ENCODE data around the gene CFAP251.
A peak's percentile ranks its signal among the peaks of the same experiment; 100 is the strongest.
"Not testable (repeated sequence)": the region's sequence is repeated elsewhere in the genome, so short reads cannot be mapped to it uniquely, and the experiment has no call there.

CFAP251 gene, protein sequence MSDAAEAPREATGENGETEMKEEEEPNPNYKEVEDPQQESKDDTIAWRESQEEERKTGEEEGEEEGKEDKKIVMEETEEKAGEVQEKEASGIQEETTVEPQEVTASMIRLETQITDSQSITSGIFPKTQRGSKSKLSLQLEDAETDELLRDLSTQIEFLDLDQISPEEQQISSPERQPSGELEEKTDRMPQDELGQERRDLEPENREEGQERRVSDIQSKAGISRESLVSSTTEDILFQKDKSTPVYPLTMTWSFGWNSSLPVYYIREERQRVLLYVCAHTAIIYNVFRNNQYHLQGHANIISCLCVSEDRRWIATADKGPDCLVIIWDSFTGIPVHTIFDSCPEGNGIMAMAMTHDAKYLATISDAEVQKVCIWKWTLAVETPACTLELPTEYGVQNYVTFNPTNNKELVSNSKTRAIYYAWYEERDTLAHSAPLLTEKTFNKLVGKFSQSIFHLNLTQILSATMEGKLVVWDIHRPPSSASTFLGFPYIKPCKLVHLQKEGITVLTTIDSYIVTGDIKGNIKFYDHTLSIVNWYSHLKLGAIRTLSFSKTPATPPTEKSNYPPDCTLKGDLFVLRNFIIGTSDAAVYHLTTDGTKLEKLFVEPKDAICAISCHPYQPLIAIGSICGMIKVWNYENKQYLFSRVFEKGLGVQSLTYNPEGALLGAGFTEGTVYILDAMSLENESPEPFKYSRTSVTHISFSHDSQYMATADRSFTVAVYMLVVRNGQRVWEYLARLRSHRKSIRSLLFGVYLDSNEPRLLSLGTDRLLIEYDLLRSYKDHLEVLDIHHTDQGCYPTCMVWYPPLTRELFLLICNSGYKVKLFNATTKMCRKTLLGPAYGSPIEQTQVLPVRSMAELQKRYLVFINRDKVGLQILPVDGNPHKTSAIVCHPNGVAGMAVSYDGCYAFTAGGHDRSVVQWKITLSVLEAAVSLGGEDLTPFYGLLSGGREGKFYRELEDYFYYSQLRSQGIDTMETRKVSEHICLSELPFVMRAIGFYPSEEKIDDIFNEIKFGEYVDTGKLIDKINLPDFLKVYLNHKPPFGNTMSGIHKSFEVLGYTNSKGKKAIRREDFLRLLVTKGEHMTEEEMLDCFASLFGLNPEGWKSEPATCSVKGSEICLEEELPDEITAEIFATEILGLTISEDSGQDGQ

DNA sequence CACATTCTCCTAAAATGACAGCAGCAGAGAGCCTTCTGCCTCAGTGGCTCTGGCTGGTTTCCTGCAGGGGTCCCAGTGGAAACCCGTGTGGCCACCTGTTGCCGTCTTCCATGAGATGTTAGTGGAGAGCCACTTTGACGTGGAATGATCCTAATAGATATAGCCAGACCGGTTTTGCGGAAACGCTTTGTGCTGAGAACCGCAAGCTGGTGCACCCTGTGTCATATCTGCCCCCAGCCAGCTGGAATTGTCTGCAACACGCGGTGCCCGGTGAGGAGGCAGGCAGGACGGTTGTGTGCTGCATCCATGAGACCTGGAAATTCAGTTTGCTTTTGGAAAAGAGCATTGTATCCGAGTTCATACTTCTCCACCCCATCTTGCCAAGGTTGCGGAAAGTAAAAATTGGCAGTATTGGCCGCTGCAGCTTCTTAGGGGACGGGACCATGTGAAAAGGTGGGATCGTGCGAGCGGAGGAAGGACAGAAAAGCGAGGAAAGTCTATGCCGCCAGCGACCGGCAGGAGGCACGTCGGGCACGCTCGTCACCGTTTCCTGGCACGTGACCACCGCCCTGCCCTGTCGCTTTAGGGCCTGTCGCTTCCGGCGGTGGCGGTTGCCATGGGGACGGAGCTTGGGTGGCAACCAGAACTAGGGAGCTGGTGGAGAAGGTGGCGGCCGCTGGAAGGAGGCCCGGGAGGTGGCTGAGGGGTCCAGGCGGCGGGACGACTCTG is at the start of gene CFAP251:
TSS of gene CFAP251 (plus strand) at position 643 of the 729 bp plus-strand sequence. CDS start 2,714 bp downstream, outside the sequence.
- peak; percentile 89 to 96 (median 92) for DNase-seq (ENCODE audit: low read depth in 3 of 3)

DNA sequence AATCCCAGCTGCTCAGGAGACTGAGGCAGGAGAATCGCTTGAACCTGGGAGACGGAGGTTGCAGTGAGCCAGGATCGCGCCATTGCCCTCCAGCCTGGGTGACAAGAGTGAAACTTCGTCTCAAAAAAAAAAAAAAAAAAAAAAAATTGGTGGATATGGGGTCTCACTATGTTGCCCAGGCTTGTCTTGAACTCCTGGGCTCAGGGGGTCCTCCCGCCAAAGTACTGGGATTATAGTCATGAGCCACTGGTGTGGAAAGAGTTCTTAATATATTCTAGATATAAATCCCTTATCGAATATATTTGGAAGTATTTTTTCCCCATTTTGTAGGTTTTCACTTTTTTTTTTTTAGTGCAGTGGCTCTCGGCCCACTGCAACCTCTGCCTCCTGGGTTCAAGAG is 49.2 kb upstream of the CFAP251 start:
- DNase-seq (ENCODE audit: low read depth in 3 of 3), result not testable (repeated sequence)

DNA sequence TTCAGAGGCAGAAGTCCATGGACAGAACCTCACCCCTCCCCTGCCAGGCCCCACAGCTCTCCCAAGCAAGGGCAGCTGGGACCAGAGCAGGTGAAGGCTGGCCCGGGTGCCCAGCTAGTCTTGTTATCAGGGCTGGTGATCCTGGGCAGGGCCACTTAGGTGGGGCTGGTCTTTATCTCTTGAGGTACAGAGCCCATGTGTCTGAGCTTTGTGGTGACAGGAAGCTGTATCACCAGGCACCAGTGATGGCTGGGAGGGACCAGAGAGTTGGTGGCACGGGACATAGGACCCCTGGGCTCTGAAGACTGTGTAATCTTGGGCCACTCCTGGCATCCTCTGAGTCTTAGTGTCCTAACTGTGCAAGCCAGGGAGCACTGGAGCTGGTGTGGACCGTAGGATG is 46.9 kb upstream of the CFAP251 start:
- DNase-seq (ENCODE audit: low read depth in 3 of 3), result no peak

DNA sequence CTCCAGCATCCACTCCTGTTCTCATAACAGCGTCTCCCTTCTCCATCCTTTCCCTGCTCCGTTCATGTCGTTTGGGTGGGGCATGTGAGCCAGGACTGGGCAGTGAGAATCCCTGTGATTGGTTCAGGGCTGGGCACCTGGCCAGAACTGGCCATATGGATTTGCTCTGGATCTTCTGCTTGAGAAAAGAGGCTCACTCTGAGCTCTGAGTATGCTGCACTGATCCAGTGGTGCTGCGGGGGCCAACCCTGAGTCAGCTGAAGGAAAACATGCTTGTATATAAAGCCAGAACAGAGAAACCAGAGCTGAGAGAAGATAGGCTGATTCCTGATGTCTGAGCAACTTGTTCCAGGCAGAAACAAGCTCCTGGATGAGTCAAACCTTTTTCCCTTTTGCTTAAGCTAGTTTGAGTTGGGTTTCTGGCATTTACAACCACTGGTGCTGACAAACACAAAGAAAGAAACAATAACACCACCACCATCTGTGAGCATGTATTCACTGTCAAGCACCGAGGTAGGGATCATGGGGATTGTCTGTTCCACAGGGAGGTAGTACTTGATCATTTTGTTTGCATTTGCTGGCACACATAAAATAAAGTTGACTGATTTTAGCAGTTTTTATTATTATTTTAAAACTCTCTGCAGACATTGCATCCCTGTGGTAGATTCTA is 45.7 kb upstream of the CFAP251 start:
- peak in 1 of 3 experiments; percentile 13 for DNase-seq (ENCODE audit: low read depth in 3 of 3)

DNA sequence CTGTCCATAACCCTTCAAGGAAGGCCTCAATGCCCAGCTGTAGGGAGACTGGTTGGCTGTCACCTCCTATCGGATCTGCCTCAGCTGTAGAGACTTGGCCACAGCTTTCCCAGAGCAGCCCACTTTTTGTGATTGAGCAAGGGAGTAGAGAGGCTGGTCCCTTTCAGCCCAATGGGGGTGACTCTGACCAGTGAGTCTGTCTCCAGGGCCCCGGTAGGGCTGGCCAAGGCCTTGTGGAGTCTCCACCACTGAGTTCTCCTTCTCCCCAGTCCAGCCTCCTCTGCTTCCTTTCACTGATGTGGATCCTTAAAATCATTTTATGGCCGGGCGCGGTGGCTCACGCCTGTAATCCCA is 45.2 kb upstream of the CFAP251 start:
- no peak for DNase-seq (ENCODE audit: low read depth in 3 of 3)

DNA sequence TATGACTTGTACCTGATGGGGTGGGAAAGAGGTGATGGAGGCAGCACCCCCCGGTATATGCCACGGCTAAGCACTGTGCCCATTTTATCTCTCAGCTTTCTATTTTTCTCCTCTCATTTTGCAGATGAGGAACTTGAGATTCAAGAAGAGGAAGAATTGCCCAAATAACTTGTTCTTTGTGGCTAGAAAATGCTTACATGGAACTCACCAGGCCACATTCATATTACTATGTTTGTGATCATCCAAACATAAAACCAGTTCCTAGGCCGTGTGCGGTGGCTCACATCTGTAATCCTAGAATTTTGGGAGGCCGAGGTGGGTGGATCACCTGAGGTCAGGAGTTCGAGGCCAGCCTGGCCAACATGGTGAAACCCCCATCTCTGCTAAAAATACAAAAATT is 44.3 kb upstream of the CFAP251 start:
- DNase-seq (ENCODE audit: low read depth in 3 of 3), result no peak

DNA sequence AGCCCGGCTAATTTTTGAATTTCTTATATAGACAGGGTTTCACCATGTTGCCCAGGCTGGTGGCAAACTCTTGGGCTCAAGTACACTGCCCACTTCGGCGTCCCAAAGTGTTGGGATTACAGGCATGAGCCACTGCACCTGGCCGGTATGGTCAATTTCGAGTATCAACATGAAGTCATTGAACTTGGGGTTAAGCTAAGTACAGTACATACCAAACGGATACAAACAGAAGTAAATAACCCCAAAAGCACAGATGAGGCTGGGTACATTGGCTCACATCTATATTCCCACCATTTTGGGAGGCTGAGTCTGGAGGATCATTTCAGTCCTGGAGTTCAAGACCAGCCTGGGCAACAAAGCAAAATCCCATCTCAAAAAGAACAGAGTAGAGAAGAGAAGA is 42.8 kb upstream of the CFAP251 start:
- DNase-seq (ENCODE audit: low read depth in 3 of 3), result no peak

DNA sequence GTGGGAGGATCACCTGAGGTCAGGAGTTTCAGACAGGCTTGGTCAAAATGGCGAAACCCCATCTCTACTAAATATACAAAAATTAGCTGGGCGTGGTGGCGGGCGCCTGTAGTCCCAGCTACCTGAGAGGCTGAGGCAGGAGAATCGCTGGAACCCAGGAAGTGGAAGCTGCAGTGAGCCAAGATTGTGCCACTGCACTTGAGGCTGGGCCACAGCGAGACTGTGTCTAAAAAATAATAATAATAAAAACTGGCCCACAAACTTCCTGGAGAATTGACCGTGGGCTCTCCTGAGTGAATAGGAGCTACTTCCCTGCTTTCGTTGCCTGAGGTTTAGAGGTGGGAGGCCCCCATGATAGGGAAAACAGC is 42.3 kb upstream of the CFAP251 start:
- not testable (repeated sequence) for DNase-seq (ENCODE audit: low read depth in 3 of 3)

DNA sequence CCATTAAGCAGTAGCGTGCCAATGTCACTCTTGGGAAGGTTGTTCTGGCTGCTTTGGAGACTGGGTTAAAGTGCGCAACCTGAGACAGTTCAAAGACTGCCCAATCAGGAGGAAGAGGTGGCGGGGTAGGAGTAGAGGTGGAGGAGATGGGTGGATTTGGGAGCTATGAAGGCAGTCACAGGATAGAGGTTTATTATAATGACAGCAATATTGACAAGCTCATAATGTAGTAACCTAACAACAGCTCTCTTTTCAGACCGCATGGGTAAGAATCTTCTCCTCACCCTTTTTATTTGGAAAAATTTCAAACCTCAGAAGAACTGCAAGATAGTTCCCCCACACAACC is 35.1 kb upstream of the CFAP251 start:
- no peak for DNase-seq (ENCODE audit: low read depth in 3 of 3)

DNA sequence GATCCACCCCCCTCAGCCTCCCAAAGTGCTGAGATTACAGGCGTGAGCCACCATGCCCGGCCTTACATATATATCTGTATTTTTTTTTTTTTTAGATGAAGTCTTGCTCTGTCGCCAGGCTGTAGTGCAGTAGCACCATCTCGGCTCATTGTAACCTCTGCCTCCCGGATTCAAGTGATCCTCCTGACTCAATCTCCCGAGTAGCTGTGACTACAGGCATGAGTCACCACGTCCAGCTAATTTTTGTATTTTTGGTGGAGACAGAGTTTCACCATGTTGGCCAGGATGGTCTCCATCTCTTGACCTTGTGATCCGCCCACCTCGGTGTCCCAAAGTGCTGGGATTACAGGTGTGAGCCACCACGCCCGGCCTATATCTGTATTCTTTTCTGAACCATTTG is 33.3 kb upstream of the CFAP251 start:
- not testable (repeated sequence) for DNase-seq (ENCODE audit: low read depth in 3 of 3)

DNA sequence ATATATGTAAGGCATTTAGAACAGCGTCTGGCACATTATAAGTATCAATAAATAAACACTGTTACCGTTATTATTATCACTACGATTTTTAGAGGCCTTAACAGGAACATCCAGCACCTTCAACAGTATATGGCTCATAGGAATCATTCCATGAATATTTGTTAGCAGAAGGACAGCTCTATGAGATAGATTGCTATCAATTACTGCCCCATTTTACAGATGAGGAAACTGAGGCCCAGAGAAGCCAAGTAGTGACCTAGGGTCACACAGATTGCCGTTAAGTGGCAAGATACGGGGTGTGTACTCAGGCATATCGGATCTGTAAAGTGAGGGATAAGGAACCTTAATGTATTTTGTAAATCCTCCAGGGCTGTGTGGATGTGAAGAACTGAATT is 30.3 kb upstream of the CFAP251 start:
- DNase-seq (ENCODE audit: low read depth in 3 of 3), result no peak

DNA sequence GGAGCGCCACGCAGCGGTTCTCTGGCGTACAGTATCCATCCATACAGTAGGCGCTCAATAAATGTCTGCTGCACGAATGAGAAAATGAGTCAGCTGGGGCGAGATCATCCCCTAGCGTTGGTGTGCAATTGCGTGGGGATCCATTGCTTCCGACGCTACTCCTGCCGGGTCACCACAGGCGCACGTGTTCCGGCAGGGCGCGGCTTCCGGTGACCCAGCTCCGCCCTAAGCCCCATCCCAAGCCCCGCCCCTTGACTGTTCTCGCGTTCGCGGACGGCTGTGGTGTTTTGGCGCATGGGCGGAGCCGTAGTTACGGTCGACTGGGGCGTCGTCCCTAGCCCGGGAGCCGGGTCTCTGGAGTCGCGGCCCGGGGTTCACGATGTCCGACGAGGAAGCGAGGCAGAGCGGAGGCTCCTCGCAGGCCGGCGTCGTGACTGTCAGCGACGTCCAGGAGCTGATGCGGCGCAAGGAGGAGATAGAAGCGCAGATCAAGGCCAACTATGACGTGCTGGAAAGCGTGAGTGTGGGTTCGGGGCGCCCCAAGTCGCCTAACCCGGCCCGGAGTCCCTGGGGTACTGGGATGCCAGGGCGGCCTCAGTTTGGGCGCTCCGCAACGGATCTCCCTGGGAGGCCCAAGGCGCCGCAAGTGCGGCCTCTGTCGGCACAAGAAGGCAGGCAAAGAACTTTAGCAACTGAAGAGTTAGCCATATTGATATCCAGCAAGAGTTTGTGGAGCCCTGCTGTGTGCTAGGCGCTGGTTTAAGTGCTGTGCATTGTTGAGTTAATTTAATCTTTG is 29.7 kb upstream of the CFAP251 start, which contains the start of gene PSMD9:
TSS of gene PSMD9 (plus strand) at position 313 of the 796 bp plus-strand sequence. CDS start at position 380, 67 bp downstream.
- peak; percentile 98 to 99 (median 99) for DNase-seq (ENCODE audit: low read depth in 3 of 3)

DNA sequence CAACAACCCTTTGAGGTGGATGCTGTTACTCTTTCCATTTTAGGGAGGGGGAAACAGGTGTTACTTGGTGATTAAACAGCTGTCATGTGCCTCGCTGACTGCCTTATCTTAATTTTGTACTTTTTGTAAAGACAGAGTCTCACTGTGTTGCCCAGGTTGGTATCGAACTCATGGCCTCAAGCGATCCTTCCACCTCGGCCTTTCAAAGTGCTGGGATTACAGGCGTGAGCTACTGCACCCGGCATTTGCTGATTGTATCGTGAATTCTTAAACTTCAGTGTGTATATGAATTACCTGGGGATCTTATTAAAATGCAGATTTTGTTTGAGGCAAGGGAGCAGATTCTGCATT is 29.1 kb upstream of the CFAP251 start:
- DNase-seq (ENCODE audit: low read depth in 3 of 3), result no peak

DNA sequence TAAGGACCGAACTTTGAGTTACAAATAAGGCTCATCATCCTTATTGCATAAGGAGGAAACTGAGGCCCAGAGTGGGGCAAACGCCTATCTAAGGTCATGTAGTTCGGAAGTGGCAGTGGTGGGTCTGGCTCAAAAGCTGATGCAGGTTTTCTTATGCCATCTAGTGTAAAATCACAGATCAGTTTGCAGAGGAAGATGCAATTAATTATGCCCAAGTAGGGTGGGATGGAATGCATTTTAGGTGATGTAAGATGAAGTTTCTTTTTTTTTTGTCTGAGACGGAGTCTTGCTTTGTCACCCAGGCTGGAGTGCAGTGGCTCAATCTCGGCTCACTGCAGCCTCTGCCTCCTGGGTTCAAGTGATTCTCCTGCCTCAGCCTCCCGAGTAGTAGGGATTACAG is 28.7 kb upstream of the CFAP251 start:
- DNase-seq (ENCODE audit: low read depth in 3 of 3), result not testable (repeated sequence)

DNA sequence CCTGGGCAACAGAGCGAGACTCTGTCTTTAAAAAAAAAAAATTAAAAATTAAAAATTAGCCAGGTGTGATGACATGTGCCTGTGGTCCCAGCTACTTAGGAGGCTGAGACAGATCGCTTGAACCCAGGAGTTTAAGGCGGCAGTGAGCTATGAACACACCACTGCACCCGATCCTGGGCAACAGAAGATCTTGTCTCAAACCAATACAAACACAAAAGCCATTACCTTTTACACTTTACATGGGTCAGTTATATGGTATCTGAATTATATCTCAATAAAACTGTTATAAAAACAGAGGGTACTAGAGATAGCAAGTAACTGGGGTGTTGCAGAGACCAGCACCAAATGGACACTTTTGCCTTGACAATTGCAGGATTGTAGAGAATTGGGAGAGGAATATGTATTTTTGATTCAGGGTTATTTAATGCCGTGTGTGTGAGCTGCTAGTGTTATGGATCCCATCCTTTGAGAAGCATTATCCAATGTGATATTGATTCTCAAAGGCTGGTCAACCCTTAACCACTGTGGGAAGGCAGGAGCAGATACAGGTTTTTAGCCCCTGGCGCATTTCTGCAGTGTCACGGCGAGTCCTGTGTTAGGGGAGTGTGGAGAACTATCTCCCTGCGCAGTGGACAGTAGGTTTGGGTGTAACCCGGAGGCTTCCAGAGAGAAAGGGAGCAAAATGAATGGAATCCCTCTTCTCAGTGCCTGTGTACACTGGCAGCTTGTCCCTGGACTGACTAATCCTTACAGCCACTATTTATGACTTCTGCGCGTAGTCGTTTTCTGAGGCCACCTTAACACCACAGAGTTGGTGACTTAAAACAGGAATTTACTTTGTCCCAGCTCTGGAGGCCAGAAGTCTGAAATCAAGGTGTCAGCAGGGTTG is 25.5 kb upstream of the CFAP251 start:
- no peak for DNase-seq (ENCODE audit: low read depth in 3 of 3)

DNA sequence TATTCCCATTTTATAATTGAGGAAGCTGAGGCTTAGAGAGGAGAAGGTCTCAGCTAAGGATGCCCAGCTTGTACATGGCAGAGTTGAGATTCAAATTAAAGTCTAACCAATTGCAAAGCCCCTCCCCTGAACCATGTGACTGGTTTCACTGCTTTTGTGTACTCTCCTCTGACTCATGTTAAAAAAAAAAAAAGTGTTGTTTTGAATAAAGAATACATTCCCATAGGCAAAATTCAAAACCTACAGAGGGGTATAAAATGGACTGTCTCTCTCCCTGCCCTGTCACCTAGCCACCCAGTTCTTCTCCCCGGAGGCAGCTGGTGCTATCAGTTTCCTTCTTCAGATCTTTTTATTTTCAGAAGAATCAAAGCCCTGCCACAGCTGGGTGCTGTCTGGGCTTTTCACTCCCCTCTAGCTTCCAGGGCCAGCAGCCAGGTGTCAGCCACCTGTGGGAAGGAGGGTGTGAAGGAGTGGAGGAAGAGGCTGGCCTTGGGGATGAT is 24.4 kb upstream of the CFAP251 start:
- DNase-seq (ENCODE audit: low read depth in 3 of 3), result no peak

DNA sequence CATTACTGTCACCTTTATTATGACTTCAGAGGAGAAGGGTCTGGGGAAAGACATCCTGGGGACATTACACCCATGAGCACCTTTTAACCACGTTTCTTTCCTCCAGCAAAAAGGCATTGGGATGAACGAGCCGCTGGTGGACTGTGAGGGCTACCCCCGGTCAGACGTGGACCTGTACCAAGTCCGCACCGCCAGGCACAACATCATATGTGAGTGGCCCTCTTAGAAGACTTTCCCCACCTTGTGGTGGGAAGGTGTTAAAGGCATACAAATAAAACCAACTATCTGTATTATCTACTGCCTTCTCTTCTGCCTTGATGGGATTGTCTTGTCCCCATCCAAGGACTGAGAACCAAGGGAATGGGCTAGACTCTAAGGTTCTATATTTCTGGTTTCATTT is 23.8 kb upstream of the CFAP251 start:
- DNase-seq (ENCODE audit: low read depth in 3 of 3), result no peak

DNA sequence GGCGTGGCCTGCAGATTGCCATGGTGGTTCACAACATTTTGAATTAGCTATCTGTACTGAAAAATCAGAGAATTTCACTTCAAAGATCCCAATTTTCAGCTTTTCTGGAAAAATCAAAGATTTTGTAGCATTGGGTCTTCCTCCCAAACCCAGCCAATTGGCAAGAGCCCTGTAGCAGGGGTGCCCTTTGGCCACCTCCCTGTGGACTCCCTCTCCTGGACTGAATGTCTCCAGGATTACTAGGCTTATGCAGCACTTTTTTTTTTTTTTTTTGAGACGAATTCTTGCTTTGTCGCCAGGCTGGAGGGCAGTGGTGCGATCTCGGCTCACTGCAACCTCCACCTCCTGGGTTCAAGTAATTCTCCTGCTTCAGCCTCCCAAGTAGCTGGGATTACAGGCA is 20.1 kb upstream of the CFAP251 start:
- DNase-seq (ENCODE audit: low read depth in 3 of 3), result no peak

DNA sequence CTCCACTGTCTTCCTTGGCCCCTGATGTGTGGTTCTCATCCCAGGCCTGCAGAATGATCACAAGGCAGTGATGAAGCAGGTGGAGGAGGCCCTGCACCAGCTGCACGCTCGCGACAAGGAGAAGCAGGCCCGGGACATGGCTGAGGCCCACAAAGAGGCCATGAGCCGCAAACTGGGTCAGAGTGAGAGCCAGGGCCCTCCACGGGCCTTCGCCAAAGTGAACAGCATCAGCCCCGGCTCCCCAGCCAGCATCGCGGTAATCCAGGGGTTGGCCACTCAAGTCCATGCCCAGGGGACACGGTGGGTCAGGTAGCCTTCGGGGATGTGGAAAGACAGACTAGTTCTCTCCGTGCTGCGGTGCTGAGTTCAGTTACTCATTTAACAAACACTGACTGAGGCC is 18.8 kb upstream of the CFAP251 start:
- no peak for DNase-seq (ENCODE audit: low read depth in 3 of 3)
